Measurements from ENCODE around the gene TEX13C.
"Not testable (repeated sequence)": the region's sequence is repeated elsewhere in the genome, so short reads cannot be mapped to it uniquely, and the experiment has no call there.

The TEX13C gene

GRCh38 chrX:125306335-125306866 lies 13.3 kb upstream of the TEX13C start:
- H3K4me1 ChIP-seq (ENCODE audit: control insufficient read depth in 5 of 5, insufficient read depth in 5 of 5, low read length in 5 of 5), result no peaks in the 10 kb centered on the region
- no peaks in the 10 kb centered on the region for H3K9me3 ChIP-seq (ENCODE audit: control insufficient read depth in 5 of 5, low read length in 5 of 5)
- no peaks in the 10 kb centered on the region for H3K36me3 ChIP-seq (ENCODE audit: control insufficient read depth in 5 of 5, insufficient read depth in 5 of 5, low read length in 5 of 5)
- no peak overlapping the region for H3K9ac ChIP-seq (ENCODE audit: low read length in 5 of 5)
- no peak overlapping the region for H3K27ac ChIP-seq (ENCODE audit: low read depth, low read length)
- H3K27me3 ChIP-seq (ENCODE audit: control insufficient read depth in 5 of 5, insufficient read depth in 4 of 5, low read length in 5 of 5), result no peaks in the 10 kb centered on the region
- H3K4me3 ChIP-seq (ENCODE audit: low read depth in 1 of 5, low read length in 5 of 5), result no peak overlapping the region

- no peaks in the 10 kb centered on the region for H3K4me1 ChIP-seq (ENCODE audit: control insufficient read depth in 5 of 5, insufficient read depth in 5 of 5, low read length in 5 of 5)
- H3K27me3 ChIP-seq (ENCODE audit: control insufficient read depth in 5 of 5, insufficient read depth in 4 of 5, low read length in 5 of 5), result no peaks in the 10 kb centered on the region
Measured at GRCh38 chrX:125308653-125309052, 11.0 kb upstream of the TEX13C start.

GRCh38 chrX:125319166-125319565 lies 505 bp upstream of the TEX13C start:
- H3K9me3 ChIP-seq (ENCODE audit: control insufficient read depth in 5 of 5, low read length in 5 of 5); H3K36me3 ChIP-seq (ENCODE audit: control insufficient read depth in 5 of 5, insufficient read depth in 5 of 5, low read length in 5 of 5); H3K4me1 ChIP-seq (ENCODE audit: control insufficient read depth in 5 of 5, insufficient read depth in 5 of 5, low read length in 5 of 5); H3K27me3 ChIP-seq (ENCODE audit: control insufficient read depth in 5 of 5, insufficient read depth in 4 of 5, low read length in 5 of 5); H3K4me3 ChIP-seq (ENCODE audit: low read depth in 1 of 5, low read length in 5 of 5); H3K27ac ChIP-seq (ENCODE audit: low read depth, low read length); H3K9ac ChIP-seq (ENCODE audit: low read length in 5 of 5): not testable (repeated sequence)

More at GRCh38 chrX:125308653-125309052, 11.0 kb upstream of the TEX13C start:
- no peak overlapping the region for H3K9ac ChIP-seq (ENCODE audit: low read length in 5 of 5)
- no peaks in the 10 kb centered on the region for H3K9me3 ChIP-seq (ENCODE audit: control insufficient read depth in 5 of 5, low read length in 5 of 5)
- H3K4me3 ChIP-seq (ENCODE audit: low read depth in 1 of 5, low read length in 5 of 5), result no peak overlapping the region
- H3K27ac ChIP-seq (ENCODE audit: low read depth, low read length), result no peak overlapping the region
- H3K36me3 ChIP-seq (ENCODE audit: control insufficient read depth in 5 of 5, insufficient read depth in 5 of 5, low read length in 5 of 5), result no peaks in the 10 kb centered on the region

- no peak overlapping the region for H3K9ac ChIP-seq (ENCODE audit: low read length in 5 of 5)
- no peaks in the 10 kb centered on the region for H3K4me1 ChIP-seq (ENCODE audit: control insufficient read depth in 5 of 5, insufficient read depth in 5 of 5, low read length in 5 of 5)
- H3K4me3 ChIP-seq (ENCODE audit: low read depth in 1 of 5, low read length in 5 of 5), result no peak overlapping the region
- H3K36me3 ChIP-seq (ENCODE audit: control insufficient read depth in 5 of 5, insufficient read depth in 5 of 5, low read length in 5 of 5), result no peaks in the 10 kb centered on the region
- H3K27me3 ChIP-seq (ENCODE audit: control insufficient read depth in 5 of 5, insufficient read depth in 4 of 5, low read length in 5 of 5), result peaks cover 0 to 4% (median 2%) of the 10 kb centered on the region in 5 donors
- H3K27ac ChIP-seq (ENCODE audit: low read depth, low read length), result no peak overlapping the region
- H3K9me3 ChIP-seq (ENCODE audit: control insufficient read depth in 5 of 5, low read length in 5 of 5), result peaks cover 0 to 4% (median 0%) of the 10 kb centered on the region in 5 donors
Measured at GRCh38 chrX:125322431-125322830, 2.8 kb downstream of the TEX13C start.

GRCh38 chrX:125326599-125326998 lies 6.9 kb downstream of the TEX13C start:
- Histone ChIP-seq H3K4me1 (ENCODE audit: control insufficient read depth in 5 of 5, insufficient read depth in 5 of 5, low read length in 5 of 5) (no peaks in the 10 kb centered on the region), H3K9me3 (ENCODE audit: control insufficient read depth in 5 of 5, low read length in 5 of 5) (no peaks in the 10 kb centered on the region), H3K27ac (ENCODE audit: low read depth, low read length) (no peak overlapping the region), H3K4me3 (ENCODE audit: low read depth in 1 of 5, low read length in 5 of 5) (no peak overlapping the region), H3K9ac (ENCODE audit: low read length in 5 of 5) (no peak overlapping the region), H3K27me3 (ENCODE audit: control insufficient read depth in 5 of 5, insufficient read depth in 4 of 5, low read length in 5 of 5) (peaks cover 0 to 4% (median under 1%) of the 10 kb centered on the region in 5 donors), H3K36me3 (ENCODE audit: control insufficient read depth in 5 of 5, insufficient read depth in 5 of 5, low read length in 5 of 5) (no peaks in the 10 kb centered on the region)

GRCh38 chrX:125327891-125328290 lies 8.2 kb downstream of the TEX13C start:
- Histone ChIP-seq H3K36me3 (ENCODE audit: control insufficient read depth in 5 of 5, insufficient read depth in 5 of 5, low read length in 5 of 5) (no peaks in the 10 kb centered on the region), H3K27ac (ENCODE audit: low read depth, low read length) (no peak overlapping the region), H3K4me1 (ENCODE audit: control insufficient read depth in 5 of 5, insufficient read depth in 5 of 5, low read length in 5 of 5) (no peaks in the 10 kb centered on the region), H3K9ac (ENCODE audit: low read length in 5 of 5) (no peak overlapping the region), H3K9me3 (ENCODE audit: control insufficient read depth in 5 of 5, low read length in 5 of 5) (no peaks in the 10 kb centered on the region), H3K27me3 (ENCODE audit: control insufficient read depth in 5 of 5, insufficient read depth in 4 of 5, low read length in 5 of 5) (peaks cover 0 to 4% (median 0%) of the 10 kb centered on the region in 5 donors), H3K4me3 (ENCODE audit: low read depth in 1 of 5, low read length in 5 of 5) (no peak overlapping the region)

GRCh38 chrX:125333583-125333982 lies 13.9 kb downstream of the TEX13C start:
- Histone ChIP-seq H3K9ac (ENCODE audit: low read length in 5 of 5) (no peak overlapping the region), H3K27ac (ENCODE audit: low read depth, low read length) (no peak overlapping the region), H3K27me3 (ENCODE audit: control insufficient read depth in 5 of 5, insufficient read depth in 4 of 5, low read length in 5 of 5) (no peaks in the 10 kb centered on the region), H3K36me3 (ENCODE audit: control insufficient read depth in 5 of 5, insufficient read depth in 5 of 5, low read length in 5 of 5) (no peaks in the 10 kb centered on the region), H3K4me3 (ENCODE audit: low read depth in 1 of 5, low read length in 5 of 5) (no peak overlapping the region), H3K9me3 (ENCODE audit: control insufficient read depth in 5 of 5, low read length in 5 of 5) (no peaks in the 10 kb centered on the region), H3K4me1 (ENCODE audit: control insufficient read depth in 5 of 5, insufficient read depth in 5 of 5, low read length in 5 of 5) (no peaks in the 10 kb centered on the region)

GRCh38 chrX:125340490-125340889 lies 20.8 kb downstream of the TEX13C start:
- Histone ChIP-seq H3K4me3 (ENCODE audit: low read depth in 1 of 5, low read length in 5 of 5) (no peak overlapping the region), H3K9me3 (ENCODE audit: control insufficient read depth in 5 of 5, low read length in 5 of 5) (peaks cover 0 to 8% (median 6%) of the 10 kb centered on the region in 5 donors), H3K27me3 (ENCODE audit: control insufficient read depth in 5 of 5, insufficient read depth in 4 of 5, low read length in 5 of 5) (peaks cover 0 to 3% (median 0%) of the 10 kb centered on the region in 5 donors), H3K4me1 (ENCODE audit: control insufficient read depth in 5 of 5, insufficient read depth in 5 of 5, low read length in 5 of 5) (no peaks in the 10 kb centered on the region), H3K9ac (ENCODE audit: low read length in 5 of 5) (no peak overlapping the region), H3K27ac (ENCODE audit: low read depth, low read length) (no peak overlapping the region), H3K36me3 (ENCODE audit: control insufficient read depth in 5 of 5, insufficient read depth in 5 of 5, low read length in 5 of 5) (no peaks in the 10 kb centered on the region)

GRCh38 chrX:125374169-125374568 lies 54.5 kb downstream of the TEX13C start:
- Histone ChIP-seq H3K4me1 (ENCODE audit: control insufficient read depth in 5 of 5, insufficient read depth in 5 of 5, low read length in 5 of 5) (no peaks in the 10 kb centered on the region), H3K9ac (ENCODE audit: low read length in 5 of 5) (no peak overlapping the region), H3K27ac (ENCODE audit: low read depth, low read length) (no peak overlapping the region), H3K27me3 (ENCODE audit: control insufficient read depth in 5 of 5, insufficient read depth in 4 of 5, low read length in 5 of 5) (no peaks in the 10 kb centered on the region), H3K36me3 (ENCODE audit: control insufficient read depth in 5 of 5, insufficient read depth in 5 of 5, low read length in 5 of 5) (no peaks in the 10 kb centered on the region), H3K9me3 (ENCODE audit: control insufficient read depth in 5 of 5, low read length in 5 of 5) (peaks cover 0 to 2% (median 0%) of the 10 kb centered on the region in 5 donors), H3K4me3 (ENCODE audit: low read depth in 1 of 5, low read length in 5 of 5) (no peak overlapping the region)
